Liver (tissue), 3 donors: ENCODE data around the gene LBP.

Experiments used
- HNF4A ChIP-seq, 2 donors: conservative IDR thresholded peaks; 2 replicates each; pipeline ENCODE4 v1.6.1; 2016; ENCODE audit warnings: antibody characterized with exemption in 2 of 2, mild to moderate bottlenecking in 2 of 2
- RXRA ChIP-seq, 2 donors: IDR thresholded peaks; 2 replicates each; pipeline ENCODE4 v1.6.1; 2017 to 2018; ENCODE audit warnings: antibody characterized with exemption in 2 of 2, mild to moderate bottlenecking in 1 of 2
- YY1 ChIP-seq: IDR thresholded peaks from 2 replicates; pipeline ENCODE4 v1.6.1; 2016; ENCODE audit warnings: antibody characterized with exemption, mild to moderate bottlenecking
- TF ChIP-seq, protein P1 (sequence below): fragments of 150-350 bp; IDR thresholded peaks from 2 replicates; pipeline ENCODE4 v1.5.1; 2017; ENCODE audit warnings: improper control_type of control experiment, low read depth, low read length; ENCODE audit not compliant: missing input control
- TF ChIP-seq, protein P2 (sequence below): IDR thresholded peaks from 2 replicates; pipeline ENCODE4 v1.6.1; 2016; ENCODE audit warnings: antibody characterized with exemption, mild to moderate bottlenecking
- TF ChIP-seq, protein P3 (sequence below): IDR thresholded peaks from 2 replicates; pipeline ENCODE4 v1.6.1; 2016; ENCODE audit warnings: antibody characterized with exemption
- donor health status: healthy.
- donor health status: healthy.

DNA sequence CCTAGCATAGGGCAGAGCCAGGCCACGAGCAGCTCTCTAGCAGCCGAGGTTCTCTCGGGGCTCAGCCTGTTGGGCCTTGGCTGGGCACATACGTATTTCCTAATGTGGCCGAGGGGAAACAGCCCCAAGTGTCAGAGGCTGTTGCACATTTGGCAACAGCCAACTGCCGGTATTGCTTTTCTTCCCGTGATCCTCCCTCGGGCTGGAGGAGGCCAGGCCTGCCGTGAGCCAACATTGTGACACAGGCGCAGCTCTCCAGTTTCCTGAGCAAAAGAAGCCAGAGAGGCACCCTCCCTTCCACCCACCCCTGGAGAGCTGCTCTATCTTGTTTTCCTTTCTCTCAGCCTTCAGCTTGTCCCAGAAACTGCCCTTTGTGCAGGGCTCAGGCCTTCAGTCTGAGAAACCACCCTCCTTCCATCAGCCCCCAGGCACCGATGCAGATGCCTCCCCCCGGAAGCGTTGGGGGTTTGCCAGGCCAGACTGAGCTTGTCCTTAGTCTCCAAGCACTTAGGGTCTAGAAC is 47.5 kb upstream of the LBP start:
- TF ChIP-seq, protein P1, sequence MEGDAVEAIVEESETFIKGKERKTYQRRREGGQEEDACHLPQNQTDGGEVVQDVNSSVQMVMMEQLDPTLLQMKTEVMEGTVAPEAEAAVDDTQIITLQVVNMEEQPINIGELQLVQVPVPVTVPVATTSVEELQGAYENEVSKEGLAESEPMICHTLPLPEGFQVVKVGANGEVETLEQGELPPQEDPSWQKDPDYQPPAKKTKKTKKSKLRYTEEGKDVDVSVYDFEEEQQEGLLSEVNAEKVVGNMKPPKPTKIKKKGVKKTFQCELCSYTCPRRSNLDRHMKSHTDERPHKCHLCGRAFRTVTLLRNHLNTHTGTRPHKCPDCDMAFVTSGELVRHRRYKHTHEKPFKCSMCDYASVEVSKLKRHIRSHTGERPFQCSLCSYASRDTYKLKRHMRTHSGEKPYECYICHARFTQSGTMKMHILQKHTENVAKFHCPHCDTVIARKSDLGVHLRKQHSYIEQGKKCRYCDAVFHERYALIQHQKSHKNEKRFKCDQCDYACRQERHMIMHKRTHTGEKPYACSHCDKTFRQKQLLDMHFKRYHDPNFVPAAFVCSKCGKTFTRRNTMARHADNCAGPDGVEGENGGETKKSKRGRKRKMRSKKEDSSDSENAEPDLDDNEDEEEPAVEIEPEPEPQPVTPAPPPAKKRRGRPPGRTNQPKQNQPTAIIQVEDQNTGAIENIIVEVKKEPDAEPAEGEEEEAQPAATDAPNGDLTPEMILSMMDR = no peak
- TF ChIP-seq RXRA (IDR thresholded peaks at IDR 0.05) = peak in 1 of 2 donors; percentile 71
- TF ChIP-seq, protein P2, sequence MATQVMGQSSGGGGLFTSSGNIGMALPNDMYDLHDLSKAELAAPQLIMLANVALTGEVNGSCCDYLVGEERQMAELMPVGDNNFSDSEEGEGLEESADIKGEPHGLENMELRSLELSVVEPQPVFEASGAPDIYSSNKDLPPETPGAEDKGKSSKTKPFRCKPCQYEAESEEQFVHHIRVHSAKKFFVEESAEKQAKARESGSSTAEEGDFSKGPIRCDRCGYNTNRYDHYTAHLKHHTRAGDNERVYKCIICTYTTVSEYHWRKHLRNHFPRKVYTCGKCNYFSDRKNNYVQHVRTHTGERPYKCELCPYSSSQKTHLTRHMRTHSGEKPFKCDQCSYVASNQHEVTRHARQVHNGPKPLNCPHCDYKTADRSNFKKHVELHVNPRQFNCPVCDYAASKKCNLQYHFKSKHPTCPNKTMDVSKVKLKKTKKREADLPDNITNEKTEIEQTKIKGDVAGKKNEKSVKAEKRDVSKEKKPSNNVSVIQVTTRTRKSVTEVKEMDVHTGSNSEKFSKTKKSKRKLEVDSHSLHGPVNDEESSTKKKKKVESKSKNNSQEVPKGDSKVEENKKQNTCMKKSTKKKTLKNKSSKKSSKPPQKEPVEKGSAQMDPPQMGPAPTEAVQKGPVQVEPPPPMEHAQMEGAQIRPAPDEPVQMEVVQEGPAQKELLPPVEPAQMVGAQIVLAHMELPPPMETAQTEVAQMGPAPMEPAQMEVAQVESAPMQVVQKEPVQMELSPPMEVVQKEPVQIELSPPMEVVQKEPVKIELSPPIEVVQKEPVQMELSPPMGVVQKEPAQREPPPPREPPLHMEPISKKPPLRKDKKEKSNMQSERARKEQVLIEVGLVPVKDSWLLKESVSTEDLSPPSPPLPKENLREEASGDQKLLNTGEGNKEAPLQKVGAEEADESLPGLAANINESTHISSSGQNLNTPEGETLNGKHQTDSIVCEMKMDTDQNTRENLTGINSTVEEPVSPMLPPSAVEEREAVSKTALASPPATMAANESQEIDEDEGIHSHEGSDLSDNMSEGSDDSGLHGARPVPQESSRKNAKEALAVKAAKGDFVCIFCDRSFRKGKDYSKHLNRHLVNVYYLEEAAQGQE = peak; percentile 38
- TF ChIP-seq HNF4A (conservative IDR thresholded peaks at IDR 0.05) = peak in 1 of 2 donors; percentile 47
- TF ChIP-seq, protein P3, sequence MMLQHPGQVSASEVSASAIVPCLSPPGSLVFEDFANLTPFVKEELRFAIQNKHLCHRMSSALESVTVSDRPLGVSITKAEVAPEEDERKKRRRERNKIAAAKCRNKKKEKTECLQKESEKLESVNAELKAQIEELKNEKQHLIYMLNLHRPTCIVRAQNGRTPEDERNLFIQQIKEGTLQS = no peak
- TF ChIP-seq YY1 = no peak
